HuH-7.5 (cell line): Measurements from ENCODE around the gene MAGEC2.

Experiments used
- DNase-seq: peaks from one replicate; pipeline ENCODE4 v3.0.0; 2011; ENCODE audit warnings: low spot score

Gene MAGEC2

GRCh38 chrX:142204522-142205433 lies at the start of gene MAGEC2:
Gene MAGEC2 (minus strand): TSS chrX:142205290. CDS start chrX:142203987, 1,303 bp downstream.
- no peak for DNase-seq

GRCh38 chrX:142251680-142252079 lies 46.6 kb upstream of the MAGEC2 start:
- DNase-seq: no peak

- no peak for DNase-seq
These were observed 46.1 kb upstream of the MAGEC2 start for GRCh38 chrX:142251202-142251601.

- DNase-seq: no peak
These were observed 45.4 kb upstream of the MAGEC2 start for GRCh38 chrX:142250502-142250901.

GRCh38 chrX:142249721-142250120 lies 44.6 kb upstream of the MAGEC2 start:
- no peak for DNase-seq

- no peak for DNase-seq
These were observed 39.5 kb upstream of the MAGEC2 start for GRCh38 chrX:142244568-142244967.

GRCh38 chrX:142238536-142238935 lies 33.4 kb upstream of the MAGEC2 start:
- DNase-seq: no peak

GRCh38 chrX:142233400-142233799 lies 28.3 kb upstream of the MAGEC2 start:
- no peak for DNase-seq

GRCh38 chrX:142214081-142214480 lies 9.0 kb upstream of the MAGEC2 start:
- DNase-seq: no peak

- DNase-seq: no peak
These were observed 4.0 kb downstream of the MAGEC2 start for GRCh38 chrX:142201113-142201512.

- no peak for DNase-seq
These were observed 19.0 kb downstream of the MAGEC2 start for GRCh38 chrX:142186103-142186502.

GRCh38 chrX:142184756-142185602 lies 20.1 kb downstream of the MAGEC2 start:
- DNase-seq: no peak

GRCh38 chrX:142156567-142156966 lies 48.5 kb downstream of the MAGEC2 start:
- no peak for DNase-seq
